DOHH2 (cell line): ENCODE results near the gene SNX20.

Experiments
- H3F3A ChIP-seq: fragments of 200-600 bp; sonication (generic), shearing (Covaris generic); 2 replicates; pipeline ENCODE4 v1.6.0; 2016; ENCODE audit warnings: antibody characterized with exemption, mild to moderate bottlenecking; ENCODE audit not compliant: control insufficient read depth, insufficient read depth
- H3K27ac ChIP-seq: fragments of 200-600 bp; sonication (generic); 2 replicates; pipeline ENCODE4 v1.5.1; 2014; ENCODE audit warnings: low read depth, mild to moderate bottlenecking, low read length, moderate library complexity
- H3K27me3 ChIP-seq: fragments of 200-600 bp; sonication (generic); 2 replicates; pipeline ENCODE4 v1.6.1; 2014; ENCODE audit warnings: mild to moderate bottlenecking, low read length, mixed read lengths; ENCODE audit not compliant: control insufficient read depth
- H3K36me3 ChIP-seq: fragments of 200-600 bp; sonication (generic); 2 replicates; pipeline ENCODE4 v1.6.1; 2014; ENCODE audit warnings: mild to moderate bottlenecking, low read length, moderate library complexity, mixed read lengths; ENCODE audit not compliant: control insufficient read depth
- H3K4me1 ChIP-seq: fragments of 200-600 bp; sonication (generic); 2 replicates; pipeline ENCODE4 v1.6.1; 2014; ENCODE audit warnings: mild to moderate bottlenecking, low read length, mixed read lengths; ENCODE audit not compliant: control insufficient read depth
- H3K4me2 ChIP-seq: fragments of 200-600 bp; sonication (generic); 2 replicates; pipeline ENCODE4 v1.6.0; 2014; ENCODE audit warnings: mild to moderate bottlenecking, low read length, moderate library complexity
- H3K4me3 ChIP-seq: fragments of 200-600 bp; sonication (generic); 2 replicates; pipeline ENCODE4 v1.5.1; 2014; ENCODE audit warnings: mild to moderate bottlenecking, low read length, mixed read lengths
- H3K79me2 ChIP-seq: fragments of 200-600 bp; sonication (generic); 2 replicates; pipeline ENCODE4 v1.6.1; 2014; ENCODE audit warnings: mild to moderate bottlenecking, low read length, mixed read lengths; ENCODE audit not compliant: control insufficient read depth
- H3K9me2 ChIP-seq: fragments of 200-600 bp; sonication (generic); replicated peaks from 2 replicates; pipeline ENCODE4 v1.6.1; 2014; ENCODE audit warnings: mild to moderate bottlenecking, low read length, mixed read lengths; ENCODE audit not compliant: control insufficient read depth
- H3K9me3 ChIP-seq: fragments of 200-600 bp; sonication (generic); 2 replicates; pipeline ENCODE4 v1.6.1; 2014; ENCODE audit warnings: antibody characterized with exemption, low read length, mixed read lengths; ENCODE audit not compliant: control insufficient read depth, insufficient read depth
- H4K20me1 ChIP-seq: fragments of 200-600 bp; sonication (generic); 2 replicates; pipeline ENCODE4 v1.6.0; 2014; ENCODE audit warnings: low read depth, mild to moderate bottlenecking, antibody characterized with exemption, low read length, moderate library complexity; ENCODE audit not compliant: control insufficient read depth, insufficient read depth
- EZH2phosphoT487 ChIP-seq: fragments of 200-600 bp; sonication (generic); IDR thresholded peaks from 2 replicates; pipeline ENCODE4 v1.6.1; 2017; ENCODE audit warnings: borderline replicate concordance, mild to moderate bottlenecking, antibody characterized with exemption, low read length, moderate library complexity, mixed read lengths
- TF ChIP-seq, protein P1 (sequence below): fragments of 200-600 bp; sonication (generic); IDR thresholded peaks from one replicate; pipeline ENCODE4 v1.5.1; 2014; ENCODE audit warnings: antibody characterized with exemption, mild to moderate bottlenecking, low read depth, low read length; ENCODE audit not compliant: poor library complexity, severe bottlenecking

The SNX20 gene

DNA sequence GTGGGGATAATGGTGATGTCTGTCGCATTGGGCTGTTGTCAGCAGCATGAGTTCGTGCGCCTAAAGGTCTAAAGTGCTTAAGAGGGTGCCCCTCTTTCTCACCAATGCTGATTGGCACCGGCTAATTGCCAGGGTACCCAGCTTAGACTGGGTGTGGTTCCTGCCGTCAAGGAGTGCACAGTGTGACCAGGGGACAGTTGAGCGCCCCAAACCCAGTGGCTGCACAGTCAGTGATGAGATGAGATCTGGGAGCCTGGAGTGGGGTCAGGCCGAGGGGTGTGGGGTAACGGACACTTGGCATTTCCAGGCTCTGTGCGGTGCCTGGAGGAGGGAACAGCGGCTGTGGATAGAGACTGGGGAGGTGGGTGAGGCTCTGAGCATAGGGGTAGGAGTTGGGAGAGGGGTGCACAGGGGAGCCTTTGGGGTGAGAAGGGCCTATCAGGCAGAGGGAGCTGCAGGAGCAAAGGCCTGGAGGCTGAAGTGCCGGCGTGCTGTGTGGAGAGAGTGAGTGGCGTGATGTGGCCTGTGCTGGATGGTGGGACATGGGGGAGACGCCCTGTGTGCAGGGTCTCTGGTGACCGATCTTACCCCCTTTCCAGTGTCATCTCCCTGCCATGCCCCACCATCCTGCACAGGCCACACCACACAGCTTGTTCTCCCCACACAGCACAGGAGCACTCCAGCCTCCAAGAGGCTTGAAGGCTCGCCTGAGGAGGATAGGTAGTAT lies 58.3 kb downstream of the SNX20 start:
- Histone ChIP-seq H3F3A (no peaks in the 10 kb centered on the region), H3K27ac (no peak overlapping the region), H3K27me3 (no peaks in the 10 kb centered on the region), H3K36me3 (no peaks in the 10 kb centered on the region), H3K9me2 (no peaks in the 10 kb centered on the region), H3K79me2 (no peaks in the 10 kb centered on the region), H3K4me1 (no peaks in the 10 kb centered on the region), H4K20me1 (no peaks in the 10 kb centered on the region), H3K4me2 (no peak overlapping the region), H3K4me3 (no peak overlapping the region), H3K9me3 (no peaks in the 10 kb centered on the region)
- no peak for TF ChIP-seq EZH2phosphoT487
- TF ChIP-seq, protein P1, sequence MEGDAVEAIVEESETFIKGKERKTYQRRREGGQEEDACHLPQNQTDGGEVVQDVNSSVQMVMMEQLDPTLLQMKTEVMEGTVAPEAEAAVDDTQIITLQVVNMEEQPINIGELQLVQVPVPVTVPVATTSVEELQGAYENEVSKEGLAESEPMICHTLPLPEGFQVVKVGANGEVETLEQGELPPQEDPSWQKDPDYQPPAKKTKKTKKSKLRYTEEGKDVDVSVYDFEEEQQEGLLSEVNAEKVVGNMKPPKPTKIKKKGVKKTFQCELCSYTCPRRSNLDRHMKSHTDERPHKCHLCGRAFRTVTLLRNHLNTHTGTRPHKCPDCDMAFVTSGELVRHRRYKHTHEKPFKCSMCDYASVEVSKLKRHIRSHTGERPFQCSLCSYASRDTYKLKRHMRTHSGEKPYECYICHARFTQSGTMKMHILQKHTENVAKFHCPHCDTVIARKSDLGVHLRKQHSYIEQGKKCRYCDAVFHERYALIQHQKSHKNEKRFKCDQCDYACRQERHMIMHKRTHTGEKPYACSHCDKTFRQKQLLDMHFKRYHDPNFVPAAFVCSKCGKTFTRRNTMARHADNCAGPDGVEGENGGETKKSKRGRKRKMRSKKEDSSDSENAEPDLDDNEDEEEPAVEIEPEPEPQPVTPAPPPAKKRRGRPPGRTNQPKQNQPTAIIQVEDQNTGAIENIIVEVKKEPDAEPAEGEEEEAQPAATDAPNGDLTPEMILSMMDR: no peak

DNA sequence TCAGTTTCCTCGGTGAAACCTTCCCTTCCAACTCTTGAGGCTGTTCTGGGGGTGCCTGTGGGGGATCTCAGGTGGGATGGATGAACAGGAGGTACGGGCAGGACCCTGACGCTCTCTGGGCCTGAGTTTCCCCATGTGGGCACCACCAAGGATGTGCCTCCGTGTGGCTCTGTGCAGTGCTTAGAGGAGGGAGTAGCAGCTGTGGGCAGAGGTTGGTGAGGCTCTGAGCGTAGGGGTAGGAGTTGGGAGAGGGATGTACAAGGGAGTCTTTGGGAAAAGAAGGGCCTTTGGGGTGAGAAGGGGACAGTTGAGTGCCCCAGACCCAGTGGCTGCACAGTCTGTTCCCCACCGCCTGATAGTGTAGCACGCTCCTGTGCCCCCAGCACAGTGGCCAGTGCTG lies 59.1 kb downstream of the SNX20 start:
- H4K20me1 ChIP-seq: no peaks in the 10 kb centered on the region
- H3K27me3 ChIP-seq: no peaks in the 10 kb centered on the region
- no peaks in the 10 kb centered on the region for H3K36me3 ChIP-seq
- no peak overlapping the region for H3K27ac ChIP-seq
- H3K79me2 ChIP-seq: no peaks in the 10 kb centered on the region
- H3K4me3 ChIP-seq: no peak overlapping the region
- TF ChIP-seq EZH2phosphoT487: no peak
- TF ChIP-seq, protein P1: no peak
- no peaks in the 10 kb centered on the region for H3K9me3 ChIP-seq
- no peak overlapping the region for H3K4me2 ChIP-seq
- H3F3A ChIP-seq: no peaks in the 10 kb centered on the region
- no peaks in the 10 kb centered on the region for H3K4me1 ChIP-seq
- no peaks in the 10 kb centered on the region for H3K9me2 ChIP-seq
